Activated CD4-positive, alpha-beta T cell treated with anti-CD3 and anti-CD28 coated beads, Interleukin-2, amount 50 U/mL, for 48 hours (primary cell): ENCODE data around the gene FGFRL1.

Experiments
- DNase-seq, 2 experiments: peaks; one replicate each; pipeline ENCODE4 v3.0.0-alpha.2; 2020

FGFRL1 gene

DNA sequence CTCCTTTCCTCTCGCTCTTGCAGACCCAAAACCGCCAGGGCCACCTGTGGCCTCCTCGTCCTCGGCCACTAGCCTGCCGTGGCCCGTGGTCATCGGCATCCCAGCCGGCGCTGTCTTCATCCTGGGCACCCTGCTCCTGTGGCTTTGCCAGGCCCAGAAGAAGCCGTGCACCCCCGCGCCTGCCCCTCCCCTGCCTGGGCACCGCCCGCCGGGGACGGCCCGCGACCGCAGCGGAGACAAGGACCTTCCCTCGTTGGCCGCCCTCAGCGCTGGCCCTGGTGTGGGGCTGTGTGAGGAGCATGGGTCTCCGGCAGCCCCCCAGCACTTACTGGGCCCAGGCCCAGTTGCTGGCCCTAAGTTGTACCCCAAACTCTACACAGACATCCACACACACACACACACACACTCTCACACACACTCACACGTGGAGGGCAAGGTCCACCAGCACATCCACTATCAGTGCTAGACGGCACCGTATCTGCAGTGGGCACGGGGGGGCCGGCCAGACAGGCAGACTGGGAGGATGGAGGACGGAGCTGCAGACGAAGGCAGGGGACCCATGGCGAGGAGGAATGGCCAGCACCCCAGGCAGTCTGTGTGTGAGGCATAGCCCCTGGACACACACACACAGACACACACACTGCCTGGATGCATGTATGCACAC is 13.6 kb downstream of the FGFRL1 start:
- no peak for DNase-seq

DNA sequence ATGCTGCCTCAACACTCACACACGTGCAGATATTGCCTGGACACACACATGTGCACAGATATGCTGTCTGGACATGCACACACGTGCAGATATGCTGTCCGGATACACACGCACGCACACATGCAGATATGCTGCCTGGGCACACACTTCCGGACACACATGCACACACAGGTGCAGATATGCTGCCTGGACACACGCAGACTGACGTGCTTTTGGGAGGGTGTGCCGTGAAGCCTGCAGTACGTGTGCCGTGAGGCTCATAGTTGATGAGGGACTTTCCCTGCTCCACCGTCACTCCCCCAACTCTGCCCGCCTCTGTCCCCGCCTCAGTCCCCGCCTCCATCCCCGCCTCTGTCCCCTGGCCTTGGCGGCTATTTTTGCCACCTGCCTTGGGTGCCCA is 14.7 kb downstream of the FGFRL1 start:
- peak; percentile 75 to 77 for DNase-seq

GRCh38 chr4:1027219-1027914 is 15.9 kb downstream of the FGFRL1 start:
- DNase-seq, result no peak

GRCh38 chr4:1027915-1028238 is 16.5 kb downstream of the FGFRL1 start:
- DNase-seq, result no peak

DNA sequence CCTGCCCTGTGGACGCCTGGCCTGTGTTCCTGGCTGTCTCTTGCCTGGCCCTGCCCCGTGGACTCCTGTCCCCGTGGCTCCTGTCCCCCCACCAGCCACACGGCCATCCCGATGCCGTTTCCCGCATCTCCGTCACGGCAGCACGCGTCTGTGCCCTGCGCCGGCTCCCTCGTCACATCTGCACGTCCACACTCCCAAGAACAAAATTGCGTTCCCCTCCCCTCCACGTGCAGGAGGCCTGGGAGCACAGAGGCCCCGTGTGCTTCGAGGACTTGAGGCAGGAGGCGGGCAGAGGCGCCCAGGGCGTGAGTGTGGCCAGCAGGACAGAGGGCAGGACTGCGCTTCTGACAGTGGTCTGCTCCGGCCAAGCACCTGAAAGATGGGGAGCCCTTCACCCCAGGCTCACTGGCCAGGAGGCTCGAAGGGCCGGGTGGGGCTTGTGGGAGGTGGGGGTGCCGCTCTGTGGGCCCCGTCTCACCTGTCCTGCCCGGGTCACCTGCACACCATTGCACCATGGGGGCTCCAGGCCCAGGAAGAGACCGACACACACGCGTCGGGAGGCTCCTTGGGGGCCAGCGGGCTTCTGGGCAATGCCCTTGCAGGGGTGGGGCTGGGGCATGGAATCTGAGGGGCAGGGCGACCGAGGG is 17.3 kb downstream of the FGFRL1 start:
- no peak for DNase-seq

DNA sequence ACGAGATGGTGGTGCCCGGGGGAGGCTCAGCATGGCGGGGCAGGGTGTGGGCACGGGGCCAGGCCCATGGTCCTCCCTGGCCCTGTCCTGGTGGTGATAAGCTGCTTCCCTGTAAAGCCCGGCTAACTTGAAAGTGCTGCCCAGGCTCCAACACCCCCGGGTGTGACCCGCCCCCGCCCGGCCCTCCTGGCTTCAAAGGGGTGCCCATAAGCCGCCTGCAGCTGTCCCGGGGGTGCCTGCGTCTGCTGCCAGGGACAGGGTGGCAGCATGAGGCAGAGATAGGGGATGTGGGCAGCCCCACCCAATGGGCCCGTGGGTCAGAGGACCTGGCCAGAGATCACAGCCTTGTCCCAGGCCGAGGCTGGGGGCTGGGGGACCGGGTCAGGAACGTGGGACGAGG is 18.1 kb downstream of the FGFRL1 start:
- no peak for DNase-seq

- DNase-seq, result no peak
These were observed 18.6 kb downstream of the FGFRL1 start for GRCh38 chr4:1030031-1030430.

GRCh38 chr4:1030559-1030958 is 19.1 kb downstream of the FGFRL1 start:
- no peak for DNase-seq

- DNase-seq, result no peak
These were observed 19.9 kb downstream of the FGFRL1 start for GRCh38 chr4:1031346-1031745.

DNA sequence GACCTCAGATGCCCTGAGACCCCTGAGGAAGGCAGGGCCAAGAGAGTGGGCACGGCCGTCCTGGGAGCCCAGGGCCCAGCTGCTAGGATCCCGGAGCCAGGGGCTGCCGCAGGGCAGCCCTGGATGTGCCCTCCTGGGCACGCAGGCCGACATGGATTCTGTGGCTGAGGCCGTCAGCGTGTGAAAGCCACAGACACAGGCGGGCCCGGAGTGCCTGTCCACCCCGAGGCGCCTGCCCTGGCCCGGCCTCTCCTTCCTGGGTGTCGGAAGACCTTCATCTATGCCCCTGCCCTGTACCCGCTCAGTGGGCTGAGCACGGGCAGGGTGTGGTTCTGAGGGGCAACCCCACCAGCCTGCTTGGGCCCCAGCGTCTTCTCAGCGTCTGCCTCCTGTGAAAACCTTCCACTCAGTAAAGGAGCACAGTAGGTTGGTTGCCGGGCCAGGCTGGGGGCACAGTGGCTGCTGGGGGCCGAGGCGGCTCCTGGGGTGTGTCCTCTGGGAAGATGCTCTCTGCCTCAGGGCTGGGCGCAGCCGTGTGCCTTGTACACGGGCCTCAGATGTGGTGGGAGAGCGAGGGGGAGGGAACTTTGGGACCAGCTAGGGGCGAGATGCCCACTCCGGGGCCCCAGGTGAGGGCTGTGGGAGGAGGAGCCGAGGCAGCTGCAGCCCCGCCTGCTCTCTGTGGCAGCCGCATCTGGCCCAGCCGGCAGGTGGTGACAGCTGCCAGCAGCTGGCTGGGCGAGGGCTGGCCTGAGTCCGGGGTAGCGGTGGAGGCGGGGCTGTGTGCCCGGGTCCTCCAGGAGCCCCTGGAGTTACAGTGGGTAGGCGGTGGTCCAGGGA is 20.8 kb downstream of the FGFRL1 start:
- no peak for DNase-seq

DNA sequence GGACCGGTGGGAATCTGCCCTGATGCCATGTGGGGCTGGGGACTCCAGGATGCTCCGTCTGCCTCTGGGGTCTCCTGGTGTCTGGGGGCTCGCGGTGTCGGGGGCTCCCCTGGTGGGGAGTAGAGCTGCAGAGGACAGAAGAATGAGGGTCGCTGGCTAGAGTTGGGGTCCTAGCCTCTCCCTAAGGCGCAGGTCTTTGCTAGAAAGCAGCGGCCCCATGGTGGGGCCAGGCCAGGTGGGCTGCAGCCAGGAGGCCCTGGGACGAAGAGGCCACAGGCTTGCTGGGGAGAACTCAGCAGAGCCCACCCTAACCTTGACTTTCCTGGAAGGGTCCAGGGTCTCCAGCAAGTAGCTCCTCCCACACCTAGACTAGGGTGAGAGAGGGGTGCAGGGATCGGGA is 21.4 kb downstream of the FGFRL1 start:
- no peak for DNase-seq

- DNase-seq, result no peak
These were observed 22.6 kb downstream of the FGFRL1 start for GRCh38 chr4:1033840-1034551.

DNA sequence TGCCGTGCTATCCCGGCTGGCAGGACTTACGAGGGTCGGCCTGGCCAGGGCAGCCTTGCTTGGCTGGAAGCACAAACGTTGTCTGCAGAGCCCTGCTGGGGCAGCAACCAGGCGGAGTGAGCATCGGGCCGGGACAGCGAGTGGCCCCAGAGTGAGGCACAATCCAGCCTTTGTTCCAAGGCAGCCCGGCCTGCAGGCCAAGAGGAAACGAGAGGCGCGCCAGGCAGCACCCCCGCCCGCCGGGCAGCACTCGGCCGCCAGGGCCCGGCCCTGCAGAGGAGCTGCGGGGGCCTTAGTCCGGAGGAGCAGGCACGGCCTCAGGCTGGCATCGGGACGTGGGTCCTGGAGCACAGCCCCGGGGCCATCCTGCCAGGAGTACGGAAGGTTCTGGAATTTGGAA is 24.1 kb downstream of the FGFRL1 start:
- no peak for DNase-seq

DNA sequence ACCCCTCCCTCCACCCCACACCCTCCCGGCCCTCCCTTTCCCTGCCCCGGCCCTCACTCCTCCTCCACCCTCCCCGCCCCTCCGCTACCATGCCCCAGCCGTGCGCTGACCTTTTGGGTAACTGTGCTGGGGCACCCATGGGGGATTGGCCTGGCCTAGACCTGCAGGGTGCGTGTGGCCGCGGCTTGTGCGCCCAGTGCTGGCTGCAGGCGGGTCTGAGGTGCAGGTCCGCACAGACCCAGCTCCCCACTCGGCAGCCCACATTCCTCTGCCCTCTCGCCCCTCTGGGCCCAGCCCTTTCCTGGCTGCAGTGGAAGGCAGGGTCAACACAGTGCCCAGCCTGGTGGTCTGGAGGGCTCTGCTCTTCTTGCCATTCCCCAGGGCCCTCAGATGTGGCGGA is 24.7 kb downstream of the FGFRL1 start:
- no peak for DNase-seq

DNA sequence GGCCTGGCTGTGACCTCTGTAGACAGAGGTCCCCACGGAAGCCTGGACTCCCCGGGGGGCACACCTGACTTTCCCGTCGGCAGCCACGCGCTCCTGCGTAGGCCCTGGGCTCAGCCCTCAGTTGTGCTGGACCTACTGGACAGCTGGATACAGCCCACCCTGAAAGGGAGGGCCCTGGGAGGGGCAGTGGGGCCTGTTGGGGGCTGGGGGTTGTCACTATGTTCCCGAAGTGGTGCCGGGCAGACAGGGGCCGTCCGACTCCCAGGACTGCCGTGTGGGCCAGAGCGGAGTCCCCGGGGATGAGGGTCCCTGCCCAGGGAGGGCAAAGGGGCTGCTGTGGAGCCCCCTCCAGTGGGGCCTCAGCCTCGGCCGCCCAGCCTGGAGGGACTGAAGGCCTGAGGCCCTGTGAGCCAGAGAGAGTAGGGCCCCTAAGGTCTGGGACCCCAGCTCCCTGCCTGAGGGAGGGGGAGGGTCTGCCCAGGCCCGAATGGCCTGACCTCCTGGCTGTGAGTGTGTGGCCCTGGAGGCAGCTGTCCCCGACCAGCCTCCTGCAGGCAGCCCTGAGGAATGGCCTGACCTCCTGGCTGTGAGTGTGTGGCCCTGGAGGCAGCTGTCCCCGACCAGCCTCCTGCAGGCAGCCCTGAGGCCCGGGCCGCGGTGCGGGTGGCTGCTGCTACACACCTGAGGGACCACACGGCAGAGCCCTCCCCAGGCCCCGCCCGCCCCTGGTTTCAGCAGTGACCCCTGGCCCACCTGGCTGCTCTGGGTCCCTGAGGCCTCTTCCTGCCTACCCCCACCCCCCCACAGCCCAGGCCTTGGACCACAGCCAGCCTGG is 25.8 kb downstream of the FGFRL1 start:
- no peak for DNase-seq

- DNase-seq, result no peak
These were observed 27.6 kb downstream of the FGFRL1 start for GRCh38 chr4:1038948-1039492.

DNA sequence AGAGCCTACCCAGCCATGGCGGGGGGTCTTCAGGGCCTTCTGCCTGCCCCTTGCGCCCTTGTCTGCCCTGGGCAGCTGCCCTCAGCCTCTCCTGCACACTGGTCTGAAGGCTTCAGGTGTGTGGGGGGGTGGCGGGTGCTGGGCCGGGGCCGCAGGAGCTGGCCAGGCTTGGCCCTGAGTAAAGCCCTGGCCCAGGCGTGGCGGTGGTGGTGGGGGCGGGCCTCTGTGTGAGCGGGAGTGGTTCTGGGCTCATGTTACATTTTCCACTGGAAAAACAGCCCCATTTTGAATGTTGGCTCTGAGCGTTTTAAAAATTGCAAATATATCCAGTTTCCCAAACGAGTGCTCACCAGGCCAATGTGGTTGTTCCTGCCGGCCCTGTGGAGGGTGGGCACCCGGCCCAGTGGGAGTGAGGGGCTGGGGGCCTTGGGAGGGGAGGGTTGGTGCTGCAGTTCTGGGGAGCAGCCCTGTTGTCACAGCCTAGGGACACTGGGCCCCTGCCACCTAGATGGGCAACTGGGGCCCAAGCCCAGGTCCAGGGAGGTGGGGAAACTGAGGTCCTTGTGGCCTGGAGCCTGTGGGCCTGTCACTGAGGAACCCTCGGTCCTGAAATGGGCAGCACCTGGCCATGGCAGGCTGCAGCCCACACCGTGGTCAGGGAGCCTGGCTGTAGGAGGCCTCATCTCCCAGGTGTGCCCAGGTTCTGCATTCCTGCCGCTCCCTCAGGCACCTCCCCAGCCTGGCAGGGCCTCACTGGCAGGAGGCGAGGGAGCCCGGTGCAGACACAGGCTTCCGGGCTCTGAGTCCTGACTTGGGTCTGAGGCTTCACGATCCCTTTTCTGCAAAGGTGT is 28.3 kb downstream of the FGFRL1 start:
- DNase-seq, result no peak

DNA sequence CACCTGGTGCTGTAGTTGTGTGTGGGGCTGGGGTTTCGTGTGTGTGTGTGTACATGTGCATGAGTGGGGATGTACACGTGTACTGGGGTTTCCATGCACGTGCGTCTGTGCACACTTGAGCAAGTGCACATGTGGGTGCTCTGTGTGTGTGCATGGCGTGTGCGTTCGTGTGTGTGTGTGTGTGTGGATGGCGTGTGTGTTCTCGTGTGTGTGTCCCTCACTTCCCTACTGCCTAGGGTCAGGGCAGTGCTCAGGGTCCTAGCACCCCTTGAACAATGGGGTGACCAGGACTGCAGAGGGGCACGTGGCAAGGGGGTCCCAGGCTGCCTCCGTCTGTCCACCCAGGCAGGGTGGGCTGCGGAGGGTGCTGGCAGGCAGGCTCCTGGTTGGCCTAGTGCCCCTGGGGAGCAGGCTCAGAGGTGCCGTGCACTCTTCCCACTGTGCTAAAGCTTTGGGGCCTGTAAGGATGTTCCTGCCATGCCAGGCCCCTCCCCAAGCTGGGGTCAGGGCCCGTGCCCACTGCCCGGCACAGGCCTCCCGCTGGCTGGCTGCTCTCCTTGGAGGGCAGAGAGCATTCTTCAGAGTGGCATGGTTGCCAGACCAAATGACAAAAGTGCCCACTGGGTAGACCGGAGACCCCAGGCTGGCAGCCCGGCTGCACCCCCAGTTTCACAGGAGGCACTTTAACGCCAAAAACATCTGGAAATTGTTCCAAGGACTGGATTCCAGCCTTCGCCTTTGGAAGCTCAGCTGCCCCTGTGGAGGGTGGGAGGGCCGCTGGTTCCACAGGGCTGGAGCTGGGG is 29.1 kb downstream of the FGFRL1 start:
- DNase-seq, result no peak

GRCh38 chr4:1041147-1041935 is 29.9 kb downstream of the FGFRL1 start:
- no peak for DNase-seq
